GM23248 (cell line): Measurements from ENCODE around the gene MESD.

ENCODE experiments used
- EZH2 ChIP-seq: fragments of 200-600 bp; sonication (generic); IDR thresholded peaks from 2 replicates; pipeline ENCODE4 v1.6.1; 2018; ENCODE audit warnings: antibody characterized with exemption, mild to moderate bottlenecking; ENCODE audit not compliant: insufficient read depth, poor library complexity, severe bottlenecking
- EZH2phosphoT487 ChIP-seq: fragments of 200-600 bp; sonication (generic); IDR thresholded peaks from 2 replicates; pipeline ENCODE4 v1.6.1; 2018; ENCODE audit warnings: antibody characterized with exemption, moderate library complexity, mild to moderate bottlenecking, low read depth; ENCODE audit not compliant: insufficient read depth

- TF ChIP-seq EZH2phosphoT487 (no peak), EZH2 (no peak)
Observed at GRCh38 chr15:80970658-80971057, 19.0 kb downstream of the MESD start.
